Activated CD4-positive, alpha-beta T cell treated with anti-CD3 and anti-CD28 coated beads, Interleukin-2, amount 50 U/mL, for 48 hours (primary cell): Measurements from ENCODE around the gene RPA1.
"Not testable (repeated sequence)": the region's sequence is repeated elsewhere in the genome, so short reads cannot be mapped to it uniquely, and the experiment has no call there.

Experiments used
- DNase-seq, 2 experiments: peaks; one replicate each; pipeline ENCODE4 v3.0.0-alpha.2; 2020

RPA1 gene

DNA sequence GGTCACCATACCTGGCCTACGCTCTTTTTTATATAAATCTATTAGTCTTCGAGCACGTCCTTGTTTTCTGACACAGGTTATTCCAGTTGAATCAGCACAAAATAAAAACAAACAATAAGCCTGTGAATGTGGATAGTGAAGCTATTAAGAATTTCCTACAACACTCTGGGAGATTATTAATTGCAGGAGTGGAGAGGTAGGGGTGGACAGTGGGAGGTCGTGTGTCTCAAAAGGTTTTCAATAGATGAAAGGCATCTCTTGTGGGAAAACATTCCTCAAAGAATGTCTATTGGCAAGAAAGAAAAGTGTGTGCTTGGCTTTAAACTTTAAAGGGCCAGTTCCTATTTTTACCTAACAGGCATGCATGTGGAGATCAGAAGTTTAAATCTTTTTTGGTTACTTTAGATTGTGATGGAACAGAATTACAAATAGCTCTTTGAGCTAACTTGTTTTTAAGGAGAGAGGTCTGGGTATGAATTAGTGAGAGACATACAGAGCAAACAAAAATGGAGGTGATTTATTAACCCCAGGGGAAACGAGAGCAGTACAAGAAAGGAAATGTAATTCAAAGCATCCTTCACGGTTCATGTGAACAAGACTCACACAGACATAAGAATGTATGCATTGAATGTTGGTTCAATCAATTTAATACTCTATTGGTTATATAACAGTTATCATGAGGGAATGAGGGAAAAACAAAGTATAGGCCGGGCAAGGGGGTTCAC is 9.1 kb upstream of the RPA1 start:
- DNase-seq: no peak

DNA sequence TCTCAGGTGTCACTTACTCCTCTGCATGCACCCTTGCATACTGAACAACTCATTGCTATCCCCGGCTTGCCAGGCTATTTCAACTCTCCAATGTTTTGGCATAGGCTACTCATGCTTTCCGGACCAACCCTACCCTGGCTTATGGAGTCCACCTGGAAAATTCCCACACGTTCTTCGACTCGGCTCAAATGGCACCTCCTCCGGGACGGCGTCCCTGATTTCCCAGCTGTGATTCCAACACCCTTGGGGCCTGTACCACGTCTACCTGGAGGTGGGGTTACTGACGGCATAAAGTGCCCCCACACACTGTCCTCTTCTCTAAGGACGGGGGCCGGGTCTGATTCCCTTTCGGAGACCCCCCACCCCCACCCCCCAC is 601 bp upstream of the RPA1 start:
- peak in 1 of 2 experiments; percentile 31 for DNase-seq

DNA sequence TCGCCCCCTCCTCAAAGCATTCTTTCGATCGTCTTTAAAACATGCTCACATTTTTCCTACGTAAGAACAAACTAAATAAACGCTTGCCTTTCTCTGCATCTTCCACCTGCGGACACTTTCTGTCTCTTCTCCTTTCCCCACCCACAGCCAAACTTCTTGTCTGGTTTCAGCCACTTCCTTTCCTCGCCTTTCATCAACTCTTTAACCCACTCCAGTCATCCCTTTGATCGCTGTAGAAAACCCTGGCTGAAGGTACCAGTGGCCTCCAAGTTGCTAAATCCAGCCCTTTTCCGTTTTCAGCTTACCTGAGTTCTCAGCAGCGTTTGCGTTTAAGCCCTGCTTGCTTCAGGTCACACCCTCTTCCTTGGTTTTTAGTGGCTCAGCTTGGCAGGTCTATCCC is 483 bp downstream of the RPA1 start:
- DNase-seq: peak; percentile 24 to 46

DNA sequence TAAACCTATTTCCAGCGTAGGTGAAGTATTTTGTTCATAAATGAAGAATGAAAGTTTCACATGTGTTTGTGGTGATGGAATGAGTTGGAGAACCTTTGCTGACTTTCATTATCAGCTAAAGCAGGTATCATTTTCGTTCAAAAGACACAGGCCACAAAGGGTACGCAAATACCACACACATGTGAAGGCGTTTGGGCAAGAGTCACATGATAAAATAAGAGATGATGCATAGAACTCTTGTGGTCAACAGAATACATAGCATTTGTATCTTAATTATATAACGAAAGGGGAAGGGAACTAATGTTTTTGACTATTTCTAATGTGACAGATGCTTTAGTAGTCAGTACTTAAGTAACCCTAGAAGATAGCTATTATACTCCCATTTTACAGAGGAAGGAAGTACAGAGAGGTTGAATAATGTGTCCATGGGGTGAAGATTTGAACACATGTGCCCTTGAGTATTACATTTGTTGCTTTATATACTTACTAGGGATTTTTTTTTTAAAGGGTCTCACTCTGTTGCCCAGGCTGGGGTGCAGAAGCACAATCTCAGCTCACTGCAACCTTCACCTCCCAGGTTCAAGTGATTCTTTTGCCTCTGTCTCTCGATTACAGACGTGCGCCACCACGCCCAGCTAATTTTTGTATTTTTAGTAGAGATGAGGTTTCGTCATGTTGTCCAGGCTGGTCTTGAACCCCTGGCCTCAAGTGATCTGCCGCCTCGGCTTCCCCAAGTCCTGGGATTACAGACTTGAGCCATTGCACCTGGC is 4.8 kb downstream of the RPA1 start:
- peak; percentile 29 to 42 for DNase-seq

DNA sequence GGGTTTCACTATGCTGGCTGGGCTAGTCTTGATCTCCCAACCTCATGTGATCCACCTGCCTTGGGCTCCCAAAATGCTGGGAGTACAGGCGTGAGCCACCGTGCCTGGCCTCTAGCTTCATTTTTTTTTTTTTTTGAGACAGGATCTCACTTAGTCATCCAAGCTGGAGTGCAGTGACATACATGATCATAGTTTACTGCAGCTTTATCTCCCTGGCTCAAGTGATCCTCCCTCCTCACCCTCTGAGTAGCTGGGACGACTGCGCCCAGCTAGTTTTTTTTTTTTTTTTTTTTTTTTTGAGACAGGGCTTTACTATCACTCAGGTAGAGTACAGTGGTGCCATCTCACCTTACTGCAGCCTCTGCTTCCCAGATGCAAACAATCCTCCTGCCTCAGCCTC is 9.7 kb downstream of the RPA1 start:
- DNase-seq: no peak

DNA sequence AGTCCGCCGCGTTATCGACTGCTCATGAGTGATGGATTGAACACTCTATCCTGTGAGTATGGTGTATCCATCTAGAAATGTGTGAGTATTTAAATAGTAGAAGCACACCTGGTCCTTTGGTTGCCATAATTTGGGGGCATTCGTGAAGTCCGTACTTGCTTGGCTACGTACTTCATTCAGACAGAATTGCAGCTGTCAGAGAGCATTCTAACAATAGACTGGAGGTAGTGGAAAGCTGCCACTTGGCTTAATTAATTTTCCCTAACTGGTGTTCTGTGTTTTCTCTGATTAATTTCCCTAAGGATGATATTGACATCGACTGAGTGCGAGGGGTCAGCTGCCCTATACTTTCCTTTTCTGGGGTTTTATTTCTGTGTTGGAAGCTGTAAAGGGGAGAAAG is 14.1 kb downstream of the RPA1 start:
- DNase-seq: no peak

DNA sequence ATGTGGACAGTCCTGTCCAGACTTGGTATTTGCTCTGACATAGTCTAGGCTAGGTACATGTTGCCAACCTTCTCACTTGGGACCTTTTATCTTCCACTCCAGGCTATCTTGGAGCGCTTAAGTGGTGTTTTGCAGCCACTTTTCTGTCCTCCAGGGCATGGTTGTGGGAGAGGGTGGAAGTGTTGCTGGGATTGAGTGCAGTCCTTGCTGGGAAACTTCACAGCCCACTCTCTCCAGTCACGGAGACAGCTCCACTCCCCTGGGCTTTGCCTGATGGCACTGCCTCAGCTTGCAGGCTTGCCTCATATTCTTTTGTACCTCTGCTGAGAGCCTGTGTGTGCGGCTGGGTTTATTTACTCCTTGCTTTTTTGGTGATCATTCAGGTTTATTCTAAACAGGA is 17.4 kb downstream of the RPA1 start:
- no peak for DNase-seq

DNA sequence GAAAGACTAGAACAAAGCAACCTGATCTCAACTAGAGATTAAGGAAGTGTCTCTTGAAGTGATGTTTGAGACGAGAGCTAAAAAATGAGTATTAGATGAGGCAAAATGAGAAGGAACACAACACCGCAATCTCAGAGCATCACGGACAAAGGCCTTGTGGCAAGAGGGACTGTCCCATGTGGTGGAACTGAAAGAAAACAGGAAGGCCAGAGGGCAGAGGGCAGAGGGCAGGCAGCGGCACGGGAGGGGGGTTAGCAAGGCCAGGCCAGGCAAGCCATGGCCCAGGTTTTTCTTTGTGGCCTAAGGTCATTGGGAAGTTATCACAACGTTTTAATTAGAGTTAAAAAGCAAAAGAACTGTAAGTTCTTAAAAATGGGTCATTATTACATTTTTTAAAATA is 22.5 kb downstream of the RPA1 start:
- DNase-seq: no peak

DNA sequence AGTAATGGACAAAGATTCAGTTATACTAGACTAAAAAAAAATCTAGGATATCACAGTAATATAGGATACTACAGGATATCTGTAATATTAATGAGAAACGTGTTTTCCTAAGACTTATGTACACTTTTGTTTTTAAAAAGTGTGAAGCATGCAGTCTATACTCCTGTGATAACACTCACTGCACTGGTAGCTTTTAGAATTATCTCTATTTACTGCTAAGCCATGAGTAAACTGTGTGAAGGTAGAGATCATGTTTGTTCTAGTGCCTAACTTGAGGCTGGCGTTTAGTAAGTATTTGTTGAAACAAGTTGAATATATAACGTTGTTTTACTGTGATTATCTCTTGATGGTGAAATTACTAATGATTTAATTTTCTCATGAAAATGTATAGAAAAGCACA is 23.9 kb downstream of the RPA1 start:
- DNase-seq: no peak

DNA sequence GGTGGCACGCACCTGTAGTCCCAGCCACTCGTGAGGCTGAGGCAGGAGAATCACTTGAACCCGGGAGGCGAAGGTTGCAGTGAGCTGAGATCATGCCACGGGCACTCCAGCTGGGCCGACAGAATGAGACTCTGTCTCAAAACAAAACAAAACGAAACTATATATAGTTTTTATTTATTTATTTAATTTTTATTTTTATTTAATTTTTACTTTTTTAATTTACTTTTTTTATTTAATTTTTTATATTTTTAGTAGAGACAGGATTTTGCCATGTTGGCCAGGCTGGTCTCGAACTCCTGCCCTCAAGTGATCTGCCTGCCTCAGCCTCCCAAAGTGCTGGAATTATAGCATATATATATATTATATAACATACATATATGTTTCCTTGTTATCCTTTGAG is 26.7 kb downstream of the RPA1 start:
- DNase-seq: not testable (repeated sequence)

DNA sequence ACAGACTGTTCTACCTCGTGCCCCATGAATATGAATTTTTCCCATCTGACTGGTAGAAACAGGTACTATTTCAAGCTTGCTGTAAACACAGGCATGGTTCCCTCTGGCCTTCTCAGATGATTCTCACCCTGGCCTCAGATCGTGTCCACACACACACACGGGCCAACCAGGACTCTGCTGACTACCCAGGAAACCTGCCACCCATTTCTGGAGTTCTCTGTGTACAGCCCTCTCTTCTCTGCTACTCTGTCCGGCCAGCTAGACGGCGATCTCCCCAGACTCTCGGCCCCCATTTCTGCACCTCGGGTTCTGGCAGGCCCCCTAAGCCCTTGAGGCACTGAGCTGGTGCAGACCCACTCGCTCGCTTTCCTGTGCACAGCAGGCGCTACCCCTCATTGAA is 31.2 kb downstream of the RPA1 start:
- DNase-seq: no peak

DNA sequence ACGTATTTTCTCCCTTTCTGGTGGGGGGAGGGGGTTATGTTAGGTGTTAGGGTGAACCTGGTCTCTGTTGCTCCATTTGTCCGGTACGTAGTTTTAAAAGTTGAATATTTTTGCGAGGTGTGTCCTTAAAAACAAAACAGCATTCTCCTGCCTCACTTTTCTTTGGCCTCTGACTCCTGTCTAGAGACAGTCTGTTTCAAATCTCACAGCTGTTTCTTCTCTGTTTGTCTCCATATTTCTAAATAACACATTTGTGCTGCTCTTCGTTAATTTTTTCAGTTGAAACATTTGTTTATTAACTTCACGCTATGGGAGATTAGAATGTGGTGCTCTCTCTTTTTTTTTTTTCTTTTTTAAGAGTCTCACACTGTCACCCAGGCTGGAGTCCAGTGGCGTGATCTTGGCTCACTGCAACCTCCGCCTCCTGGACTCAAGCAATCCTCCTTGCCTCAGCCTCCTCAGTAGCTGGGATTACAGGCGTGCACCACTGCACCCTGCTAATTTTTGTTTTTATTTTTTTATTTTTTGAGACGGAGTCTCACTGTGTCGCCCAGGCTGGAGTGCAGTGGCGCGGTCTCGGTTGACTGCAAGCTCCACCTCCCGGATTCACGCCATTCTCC is 31.7 kb downstream of the RPA1 start:
- no peak for DNase-seq

DNA sequence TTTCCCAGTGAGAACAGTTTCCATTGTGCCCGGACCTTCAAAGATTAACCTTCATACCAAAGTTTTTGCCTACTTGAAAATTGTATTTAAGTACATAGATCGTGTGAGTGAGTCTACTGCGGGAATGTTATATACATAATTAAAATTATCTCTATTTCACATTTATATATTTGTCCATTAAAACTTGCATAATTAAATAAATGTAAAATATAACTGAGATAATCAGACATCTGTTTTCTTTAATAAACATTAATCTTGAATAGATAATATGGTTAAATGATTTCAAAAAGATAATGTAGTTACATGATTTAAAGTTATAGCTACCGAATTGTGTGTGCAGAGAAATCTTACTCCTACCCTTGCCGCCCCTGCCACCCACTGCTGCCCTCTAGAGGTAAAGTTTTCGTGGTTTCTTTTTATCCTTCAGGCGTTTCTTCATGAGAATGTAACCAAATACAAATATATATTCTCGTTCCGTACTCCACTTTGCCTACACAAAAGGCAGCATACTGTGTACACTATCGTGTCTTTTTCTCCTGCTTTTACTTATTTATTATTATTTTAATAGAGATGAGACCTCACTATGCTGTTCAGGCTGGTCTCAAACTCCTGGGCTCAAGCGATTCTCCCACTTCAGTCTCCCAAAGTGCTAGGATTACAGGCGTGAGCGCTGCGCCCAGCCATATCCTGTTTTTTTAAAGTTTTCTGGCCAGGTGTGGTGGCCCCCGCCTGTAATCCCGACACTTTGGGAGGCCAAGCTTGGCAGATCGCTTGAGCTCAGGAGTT is 35.6 kb downstream of the RPA1 start:
- DNase-seq: peak; percentile 45 to 56

DNA sequence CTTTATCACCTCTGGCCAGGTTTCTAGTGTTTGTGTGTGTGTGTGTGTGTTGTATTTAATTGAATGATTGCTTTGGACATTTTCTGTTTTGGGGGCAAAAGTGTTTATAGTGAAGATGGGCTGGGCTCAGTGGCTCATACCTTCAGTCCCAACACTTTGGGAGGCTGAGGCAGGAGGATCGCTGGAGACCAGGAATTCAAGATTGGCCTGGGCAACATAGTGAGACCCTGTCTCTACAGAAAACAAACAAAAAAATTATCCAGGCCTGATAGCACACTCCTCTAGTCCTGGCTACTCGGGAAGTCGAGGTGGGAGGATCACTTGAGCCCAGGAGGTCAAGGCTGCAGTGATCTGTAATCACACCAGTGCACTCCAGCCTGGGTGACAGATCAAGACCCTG is 37.5 kb downstream of the RPA1 start:
- no peak for DNase-seq

DNA sequence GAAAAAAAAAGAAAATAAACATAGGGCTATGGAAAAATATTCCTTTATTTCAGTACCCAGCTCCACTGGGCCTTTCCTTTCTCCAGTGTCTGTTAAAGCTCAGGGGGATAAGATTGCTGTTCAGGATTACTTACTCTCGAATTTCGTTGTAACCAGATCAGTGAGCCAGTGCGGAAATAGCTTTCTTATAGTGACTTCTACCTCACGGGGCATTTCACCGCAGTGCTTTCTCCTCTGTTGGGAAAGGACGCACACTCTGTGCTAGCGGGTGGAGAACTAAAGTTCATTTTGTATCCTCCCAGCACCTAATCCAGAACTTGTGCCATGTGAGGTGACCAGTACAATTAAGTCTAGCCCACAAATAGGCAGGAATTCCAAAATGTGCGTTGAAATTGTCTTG is 38.3 kb downstream of the RPA1 start:
- DNase-seq: no peak

DNA sequence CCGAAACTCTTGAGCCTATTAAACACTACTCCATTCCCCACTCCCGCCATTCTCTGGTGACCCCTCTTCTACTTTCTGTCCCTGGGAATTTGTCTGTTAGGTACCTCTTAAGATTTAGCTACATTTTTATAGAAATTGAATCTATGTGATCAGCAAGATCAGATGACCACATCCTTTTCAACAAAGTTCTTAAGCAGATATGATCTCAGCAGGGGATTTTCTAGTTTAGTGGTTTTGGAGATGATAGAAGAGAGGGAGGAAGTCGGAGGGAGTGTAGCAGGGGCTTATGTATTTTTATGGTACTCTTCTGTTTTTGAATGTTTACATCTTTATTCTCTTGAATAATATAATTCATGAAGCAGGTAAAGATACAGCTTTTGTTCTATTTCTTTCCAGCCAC is 40.8 kb downstream of the RPA1 start:
- DNase-seq: no peak

DNA sequence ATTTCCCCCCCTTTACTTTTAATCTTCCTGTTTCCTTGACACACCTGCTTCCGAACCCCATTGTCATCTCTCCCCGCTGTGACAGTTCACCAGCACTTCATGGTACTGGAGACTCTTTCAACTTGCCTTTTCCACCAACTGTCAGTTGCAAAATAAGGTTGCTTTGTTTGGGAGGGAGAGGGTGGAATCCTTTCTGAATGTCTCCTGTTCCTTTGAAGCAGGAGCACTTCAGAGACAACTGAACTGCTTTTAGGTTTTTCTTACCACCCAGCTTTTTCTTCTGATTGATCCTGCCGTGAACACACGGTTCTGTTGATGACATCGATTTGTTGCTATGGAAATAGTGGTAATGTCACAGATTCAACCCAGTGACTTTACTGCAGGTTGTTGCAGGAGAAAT is 42.0 kb downstream of the RPA1 start:
- no peak for DNase-seq

DNA sequence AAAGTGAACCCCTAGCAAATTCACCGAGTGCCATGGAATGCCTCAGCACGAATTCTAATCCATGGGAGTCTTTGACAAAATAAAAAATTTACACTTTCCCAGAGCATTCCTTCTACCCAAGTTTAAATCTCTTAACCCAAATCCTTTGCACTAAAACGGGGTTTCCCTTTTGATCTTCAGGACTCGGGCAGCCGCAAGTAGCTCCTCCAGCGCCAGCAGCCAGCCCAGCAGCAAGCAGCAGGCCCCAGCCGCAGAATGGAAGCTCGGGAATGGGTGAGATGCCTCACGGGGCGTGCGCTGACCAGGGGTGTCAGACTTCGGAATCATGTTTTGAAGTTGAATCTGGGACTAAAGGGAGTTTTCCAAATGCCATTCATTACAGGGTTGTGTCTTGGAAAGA is 42.4 kb downstream of the RPA1 start:
- DNase-seq: no peak

DNA sequence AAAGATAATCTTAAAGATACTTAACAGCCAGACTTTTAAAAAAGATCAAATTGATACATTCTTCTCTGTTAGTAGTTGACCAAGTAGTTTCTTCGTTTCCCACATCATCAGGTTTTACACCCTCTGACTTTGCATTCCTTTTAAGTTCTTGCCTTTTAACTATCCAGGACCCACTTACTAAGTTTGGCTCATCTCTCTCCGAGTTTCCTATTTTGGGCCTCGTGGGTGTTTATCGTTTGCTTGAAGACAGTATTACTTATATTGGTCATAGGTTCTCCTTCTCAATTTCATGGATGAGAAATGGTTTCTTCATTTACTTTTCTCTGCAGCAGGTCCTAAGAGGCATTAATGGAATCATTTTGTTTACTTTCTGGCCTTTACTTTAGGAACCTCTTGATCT is 43.2 kb downstream of the RPA1 start:
- peak in 1 of 2 experiments; percentile 19 for DNase-seq

DNA sequence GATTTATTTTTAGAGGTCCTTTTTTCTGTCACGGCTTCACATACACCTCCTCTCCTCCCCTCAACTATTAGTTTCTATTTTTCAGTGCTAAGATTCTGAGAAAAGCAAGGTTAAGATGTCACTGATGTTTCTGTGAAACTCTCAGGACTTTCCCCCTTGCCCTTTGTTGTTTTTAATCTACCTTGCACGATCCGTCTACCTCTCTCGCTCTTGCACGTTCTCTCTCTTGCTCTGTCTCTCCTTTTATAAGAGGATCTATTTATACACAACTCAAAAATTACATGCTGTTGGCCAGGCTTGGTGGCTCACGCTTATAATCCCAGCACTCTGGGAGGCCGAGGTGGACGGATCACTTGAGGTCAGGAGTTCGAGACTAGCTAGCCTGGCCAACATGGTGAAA is 43.6 kb downstream of the RPA1 start:
- DNase-seq: no peak

DNA sequence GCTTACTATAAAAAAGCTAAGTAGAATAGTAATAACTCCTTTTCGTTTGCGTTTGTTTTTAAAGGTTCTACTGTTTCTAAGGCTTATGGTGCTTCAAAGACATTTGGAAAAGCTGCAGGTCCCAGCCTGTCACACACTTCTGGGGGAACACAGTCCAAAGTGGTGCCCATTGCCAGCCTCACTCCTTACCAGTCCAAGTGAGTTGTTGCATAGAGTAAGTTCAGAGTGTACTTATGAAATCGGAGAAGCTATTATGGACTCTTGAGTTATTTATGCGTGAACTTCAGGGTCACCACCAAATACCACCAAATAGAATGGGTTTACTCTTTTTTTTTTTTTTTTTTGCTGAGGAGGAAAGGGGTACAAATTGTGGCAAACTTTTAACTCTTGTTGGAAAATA is 45.8 kb downstream of the RPA1 start:
- no peak for DNase-seq

DNA sequence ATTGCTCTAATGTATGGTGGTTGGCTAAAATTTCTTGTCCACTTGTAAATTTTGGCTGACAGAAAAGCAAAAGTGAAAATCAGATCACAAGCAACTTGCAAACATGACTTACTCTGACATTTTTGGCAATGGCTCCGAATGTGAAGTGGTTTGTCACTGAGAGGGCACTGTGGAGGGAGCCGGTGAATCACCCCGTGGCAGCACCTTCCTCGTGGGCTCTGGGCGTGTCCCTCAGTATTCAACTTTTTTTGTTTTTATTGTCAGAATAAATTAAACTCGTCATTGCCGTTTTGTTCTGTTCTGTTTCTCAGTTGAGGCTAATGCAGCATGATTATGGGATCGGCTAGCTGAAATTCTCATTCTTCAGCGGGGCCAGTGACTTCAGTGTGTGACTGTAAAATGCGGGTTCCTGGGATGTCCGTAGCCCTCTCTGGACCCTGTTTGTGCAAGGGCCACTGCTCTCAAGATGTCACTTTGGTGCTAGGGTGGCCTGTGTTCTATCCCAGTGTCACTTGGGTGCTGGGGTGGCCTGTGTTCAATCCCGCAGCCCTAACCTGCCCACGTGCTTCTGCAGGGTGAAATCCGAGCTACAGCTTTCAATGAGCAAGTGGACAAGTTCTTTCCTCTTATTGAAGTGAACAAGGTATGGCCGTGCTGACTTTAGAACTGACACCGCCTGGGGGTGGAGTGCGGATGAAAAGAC is 48.8 kb downstream of the RPA1 start:
- no peak for DNase-seq
